ENCODE measurements around the gene NHLRC2.
A peak's percentile ranks its signal among the peaks of the same experiment; 100 is the strongest.
"Not testable (repeated sequence)": the region's sequence is repeated elsewhere in the genome, so short reads cannot be mapped to it uniquely, and the experiment has no call there.

NHLRC2 gene

GRCh38 chr10:113943196-113943595 is 88.7 kb downstream of the NHLRC2 start:
- not testable (repeated sequence) for DNase-seq

DNA sequence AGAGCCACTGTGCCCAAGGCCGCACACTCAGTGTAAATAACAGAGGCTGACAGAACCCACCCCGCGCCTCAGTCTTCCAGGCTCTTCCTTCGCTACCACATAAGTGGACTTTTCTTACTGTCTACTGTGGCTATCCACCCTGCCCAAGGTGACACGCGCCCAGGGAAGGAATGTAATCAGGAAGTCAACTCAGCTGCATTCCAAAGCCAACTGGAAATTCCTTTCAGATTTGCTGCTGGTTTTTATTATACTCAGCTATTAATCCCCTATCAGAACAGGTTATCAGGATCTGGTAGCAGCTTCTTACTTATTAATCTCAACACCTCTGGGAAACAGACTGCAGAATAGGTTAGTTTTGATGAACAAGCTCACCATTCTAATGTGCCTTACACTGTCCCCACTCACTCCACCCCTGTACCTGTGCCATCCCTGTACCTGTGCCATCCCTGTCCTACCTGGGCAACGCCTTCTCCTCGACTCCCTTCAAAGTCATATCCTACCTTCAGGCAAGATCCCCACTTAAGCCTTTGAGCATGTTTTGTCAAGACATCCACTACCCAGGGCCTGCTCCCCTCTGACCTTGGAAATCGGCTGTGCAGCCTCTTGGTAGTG is 90.7 kb downstream of the NHLRC2 start:
- DNase-seq: peak; percentile 79

- DNase-seq: no peak
Measured at GRCh38 chr10:113945687-113946085, 91.2 kb downstream of the NHLRC2 start.

- DNase-seq: no peak
Measured at GRCh38 chr10:113947184-113948041, 93.0 kb downstream of the NHLRC2 start.

DNA sequence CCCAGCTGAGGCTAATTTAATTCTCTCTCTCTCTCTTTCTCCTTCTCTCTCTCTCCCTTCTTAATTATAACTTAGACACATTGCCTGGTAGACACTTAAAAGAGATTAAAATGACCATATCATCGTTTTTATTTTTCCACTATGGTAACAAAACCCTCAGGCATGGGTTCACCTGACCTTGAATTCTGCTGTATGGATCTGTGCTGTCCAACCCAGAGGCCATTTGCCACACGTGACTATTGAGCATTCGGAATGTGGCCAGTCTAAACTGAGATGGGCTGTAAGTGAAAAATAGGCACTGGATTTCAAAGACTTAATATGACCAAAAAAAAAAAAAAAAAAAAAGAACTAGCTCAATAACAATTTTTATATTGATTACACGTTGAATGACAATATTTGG is 93.6 kb downstream of the NHLRC2 start:
- no peak for DNase-seq

- DNase-seq: no peak
Measured at GRCh38 chr10:113950268-113950667, 95.8 kb downstream of the NHLRC2 start.

DNA sequence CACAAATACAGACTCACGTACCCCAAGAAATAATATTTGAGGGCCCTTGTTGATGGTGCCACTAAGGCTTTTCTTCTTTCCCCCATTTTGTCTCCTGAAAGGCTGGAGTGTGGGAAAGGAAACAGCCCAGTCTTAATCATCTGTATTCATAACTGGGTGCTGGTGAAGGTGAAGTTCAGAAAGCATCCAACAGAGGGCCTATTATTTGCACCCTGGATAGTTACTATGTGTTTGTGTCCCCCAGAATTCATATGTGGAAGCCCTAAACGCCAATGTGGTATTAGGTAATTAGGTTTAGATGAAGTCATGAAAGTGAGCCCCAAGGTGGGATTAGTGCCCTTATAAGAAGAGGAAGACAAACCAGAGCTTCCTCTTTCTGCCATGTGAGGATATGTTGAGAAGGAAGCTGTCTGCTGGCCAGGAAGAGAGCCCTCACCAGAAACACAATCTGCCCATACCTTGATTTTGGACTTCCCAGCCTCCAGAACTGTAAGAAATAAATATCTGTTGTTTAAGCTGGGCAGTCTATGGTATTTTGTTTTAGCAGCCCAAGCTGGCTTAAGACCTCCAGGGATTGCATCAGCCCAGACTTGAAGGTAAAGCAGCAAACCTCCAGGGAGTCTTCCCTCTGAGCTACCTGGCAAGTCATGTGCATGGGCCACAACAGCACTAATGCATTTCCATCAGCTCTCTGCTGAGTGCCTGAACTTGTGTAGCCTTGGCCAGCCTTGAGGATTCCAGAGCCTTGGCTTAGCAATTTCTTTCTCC is 99.2 kb downstream of the NHLRC2 start:
- DNase-seq: no peak

- DNase-seq: peak; percentile 9
Measured at GRCh38 chr10:113954409-113954808, 99.9 kb downstream of the NHLRC2 start.

- peak; percentile 86 for DNase-seq
Measured at GRCh38 chr10:113957013-113957412, 102.6 kb downstream of the NHLRC2 start.

DNA sequence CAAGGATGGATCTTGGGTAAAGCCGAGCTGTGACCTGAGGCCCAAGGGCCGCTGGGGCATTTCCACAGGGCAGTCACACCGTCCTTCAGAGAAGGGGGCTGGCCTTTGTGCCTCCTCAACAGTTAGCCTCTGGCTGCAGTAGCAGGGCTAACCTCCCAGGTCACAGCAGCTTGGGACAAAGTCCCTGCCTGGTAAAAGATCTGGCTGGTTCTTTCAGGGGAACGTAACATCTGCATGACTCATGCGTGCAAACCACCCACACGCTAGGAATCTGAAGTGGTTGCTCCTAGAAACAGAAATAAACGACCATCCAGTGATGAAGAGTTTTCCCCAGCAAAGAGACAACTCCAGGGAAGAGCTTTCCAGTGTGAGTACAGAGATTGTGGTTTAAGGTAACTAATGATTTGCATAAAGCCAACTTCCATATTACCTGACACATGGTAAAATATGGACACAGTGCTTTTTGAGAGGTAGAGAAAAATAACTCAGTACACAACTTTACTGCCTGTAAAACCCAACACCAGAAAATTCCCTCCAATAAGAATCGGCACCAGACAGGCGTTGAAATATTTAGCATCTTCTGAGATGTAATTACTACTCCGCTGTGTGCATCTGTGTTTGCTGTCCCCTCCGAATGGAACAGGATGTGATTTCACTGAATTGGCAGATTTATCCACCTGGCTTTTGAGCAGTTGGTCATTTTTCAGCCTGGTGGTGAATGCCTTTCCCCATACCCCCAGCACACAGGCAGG is 104.3 kb downstream of the NHLRC2 start:
- DNase-seq: peak; percentile 89

GRCh38 chr10:113959383-113959760 is 104.9 kb downstream of the NHLRC2 start:
- no peak for DNase-seq

GRCh38 chr10:113960617-113961181 is 106.2 kb downstream of the NHLRC2 start:
- peak; percentile 14 for DNase-seq

DNA sequence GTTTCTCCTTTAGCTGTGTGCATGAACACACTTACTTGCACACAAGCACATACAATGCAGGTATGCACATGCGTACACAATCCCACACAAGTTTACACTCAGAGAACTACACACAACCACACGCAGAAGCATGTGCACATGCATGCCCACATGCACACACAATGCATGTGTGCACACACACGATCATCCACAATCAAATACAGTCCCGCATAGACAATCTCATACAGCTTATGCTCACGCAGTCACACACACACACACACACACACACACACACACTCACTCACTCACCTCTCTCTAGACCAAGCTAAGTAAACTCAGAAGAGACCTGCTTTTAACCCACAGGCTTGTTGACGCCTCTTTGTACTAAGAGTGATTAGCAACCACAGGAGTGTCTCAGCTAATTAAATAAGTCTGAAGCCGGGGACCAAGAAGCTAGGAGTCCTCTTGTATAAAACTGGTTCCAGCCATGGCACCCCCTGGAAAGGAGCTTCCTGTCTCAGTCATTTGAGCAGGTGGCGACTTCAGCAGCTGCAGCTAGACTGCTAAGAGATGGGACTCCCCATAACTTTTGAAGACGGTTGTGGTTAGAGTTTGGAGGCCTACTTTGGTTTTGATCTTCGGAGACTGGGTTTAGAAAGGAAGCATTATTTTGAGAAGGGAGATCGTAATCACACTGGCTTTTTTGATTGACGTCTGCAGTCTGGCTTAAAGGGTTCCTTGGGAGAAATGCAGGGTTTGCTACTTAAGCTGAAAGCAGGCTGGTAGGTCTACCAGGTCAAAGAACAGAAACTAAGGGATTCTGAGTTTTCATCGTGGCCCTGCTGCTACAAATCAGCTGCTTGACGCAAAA is 106.9 kb downstream of the NHLRC2 start:
- DNase-seq: no peak

DNA sequence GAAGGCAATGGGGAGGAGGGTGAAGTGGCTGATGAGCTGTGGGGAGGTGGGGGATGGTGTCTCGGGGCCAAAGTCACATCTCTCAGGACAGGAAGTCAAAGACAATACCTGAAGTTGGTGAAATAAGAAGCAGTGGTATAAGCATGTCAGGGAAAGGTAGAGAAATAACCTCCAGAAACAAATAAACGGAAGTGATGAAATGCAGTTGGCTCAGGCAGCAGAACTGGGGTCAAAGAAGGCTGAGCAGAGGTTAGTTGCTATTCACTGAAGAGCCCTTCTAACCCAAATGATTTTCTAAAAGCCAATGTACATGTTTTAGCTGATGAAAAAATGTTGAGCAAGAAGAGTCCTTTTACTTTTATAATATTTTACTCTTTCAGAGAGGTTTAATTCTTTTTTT is 110.6 kb downstream of the NHLRC2 start:
- DNase-seq: no peak

- no peak for DNase-seq
Measured at GRCh38 chr10:113965683-113966082, 111.2 kb downstream of the NHLRC2 start.
